Measurements from ENCODE around the gene CYBB. TPM values are rescaled to one million over a fixed set of nuclear protein-coding genes. Genes with fewer than 3 reads are reported as not detected.
A peak's percentile ranks its signal among the peaks of the same experiment; 100 is the strongest.

CYBB gene
- total RNA-seq, 1 experiment from 2014 or later: 0.24 TPM

DNA sequence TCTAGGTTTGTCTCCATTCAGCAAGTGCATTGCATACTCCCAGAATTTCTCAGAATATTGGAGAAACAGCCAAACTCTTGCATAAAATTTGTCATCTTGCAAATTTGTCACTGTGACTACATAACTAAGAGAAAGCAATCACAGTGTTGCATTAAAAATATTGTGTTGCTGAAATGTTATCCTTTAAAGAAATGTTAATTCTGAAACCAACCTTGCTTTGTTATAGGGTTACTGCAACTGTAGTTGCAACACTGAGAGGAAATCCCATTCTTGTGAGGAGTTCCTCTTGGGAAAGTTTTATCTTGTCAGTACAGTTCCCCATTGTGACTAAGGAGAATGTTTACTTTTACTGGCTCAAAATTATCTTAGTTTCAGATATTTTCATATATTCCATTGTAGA lies 20.9 kb downstream of the CYBB start:
- Histone ChIP-seq H3K9me3 (replicated peaks) (no peaks in the 10 kb centered on the region), H3K4me3 (no peak overlapping the region), H3K36me3 (no peaks in the 10 kb centered on the region), H3K4me1 (replicated peaks) (no peaks in the 10 kb centered on the region), H3K27me3 (replicated peaks) (no peaks in the 10 kb centered on the region), H3K27ac (no peak overlapping the region)
- DNase-seq (ENCODE audit: low read depth in 1 of 2, low spot score in 2 of 2): no peak

DNA sequence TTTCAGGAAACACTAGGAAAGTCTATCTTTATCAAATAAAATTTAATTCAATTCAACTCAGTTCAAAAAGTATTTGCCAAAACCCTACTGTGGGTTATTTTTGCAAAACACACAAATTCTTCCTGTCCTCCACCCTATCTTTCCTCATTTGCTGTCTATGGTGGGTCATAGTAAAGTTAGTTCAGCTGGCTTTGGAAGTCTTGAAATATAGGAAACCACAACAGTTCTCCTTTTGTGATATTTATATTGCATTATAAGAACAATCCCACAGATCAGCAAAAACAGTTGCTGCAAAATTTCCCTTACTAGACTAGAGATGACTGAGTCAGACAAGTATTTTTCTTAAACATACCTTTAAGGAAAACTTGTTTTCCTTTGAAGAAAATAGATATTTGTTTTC lies 22.2 kb downstream of the CYBB start:
- H3K27ac ChIP-seq: no peak overlapping the region
- no peak for DNase-seq (ENCODE audit: low read depth in 1 of 2, low spot score in 2 of 2)
- no peaks in the 10 kb centered on the region for H3K36me3 ChIP-seq
- H3K9me3 ChIP-seq (replicated peaks): no peaks in the 10 kb centered on the region
- H3K4me1 ChIP-seq (replicated peaks): no peaks in the 10 kb centered on the region
- H3K27me3 ChIP-seq (replicated peaks): no peaks in the 10 kb centered on the region
- no peak overlapping the region for H3K4me3 ChIP-seq

GRCh38 chrX:37803057-37803456 lies 23.2 kb downstream of the CYBB start:
- DNase-seq (ENCODE audit: low read depth in 1 of 2, low spot score in 2 of 2): no peak
- H3K4me1 ChIP-seq (replicated peaks): no peaks in the 10 kb centered on the region
- no peaks in the 10 kb centered on the region for H3K36me3 ChIP-seq
- H3K27me3 ChIP-seq (replicated peaks): no peaks in the 10 kb centered on the region
- H3K4me3 ChIP-seq: no peak overlapping the region
- no peak overlapping the region for H3K27ac ChIP-seq
- no peaks in the 10 kb centered on the region for H3K9me3 ChIP-seq (replicated peaks)

DNA sequence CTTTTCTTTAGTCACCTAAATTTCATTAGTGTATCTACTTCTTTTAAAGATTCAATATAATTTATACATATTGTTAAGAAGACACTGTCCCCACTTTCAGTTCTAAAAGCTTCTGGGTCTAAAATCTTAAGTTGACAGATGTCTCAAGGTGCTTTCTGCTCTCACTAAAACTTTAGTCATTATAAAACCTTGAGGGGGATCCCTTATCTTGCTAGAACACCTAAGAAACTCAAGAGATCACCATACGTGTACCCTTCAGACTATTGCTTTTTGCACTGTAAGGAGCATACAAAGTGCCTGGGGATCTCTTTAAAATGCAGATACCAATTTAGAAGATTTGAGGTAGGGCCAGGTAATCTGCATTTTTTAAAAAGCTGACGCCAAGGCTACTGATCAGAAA lies 30.1 kb downstream of the CYBB start:
- Histone ChIP-seq H3K36me3 (no peaks in the 10 kb centered on the region), H3K4me1 (replicated peaks) (no peaks in the 10 kb centered on the region), H3K4me3 (no peak overlapping the region), H3K9me3 (replicated peaks) (no peaks in the 10 kb centered on the region), H3K27ac (no peak overlapping the region), H3K27me3 (replicated peaks) (no peaks in the 10 kb centered on the region)
- DNase-seq (ENCODE audit: low read depth in 1 of 2, low spot score in 2 of 2): no peak

DNA sequence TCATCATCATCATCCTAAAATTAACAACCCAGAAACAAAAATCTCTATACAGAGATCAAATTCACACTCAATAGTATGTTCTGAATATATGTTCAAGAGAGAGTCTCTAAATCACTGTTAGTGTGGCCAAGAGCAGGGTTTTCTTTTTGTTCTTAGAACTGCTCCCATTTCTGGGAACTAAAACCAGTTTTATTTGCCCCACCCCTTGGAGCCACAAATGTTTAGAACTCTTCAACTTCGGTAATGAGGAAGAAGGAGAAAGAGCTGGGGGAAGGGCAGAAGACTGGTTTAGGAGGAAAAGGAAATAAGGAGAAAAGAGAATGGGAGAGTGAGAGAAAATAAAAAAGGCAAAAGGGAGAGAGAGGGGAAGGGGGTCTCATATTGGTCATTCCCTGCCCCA lies 32.3 kb downstream of the CYBB start:
- no peak overlapping the region for H3K27ac ChIP-seq
- no peaks in the 10 kb centered on the region for H3K36me3 ChIP-seq
- H3K4me1 ChIP-seq (replicated peaks): no peaks in the 10 kb centered on the region
- no peaks in the 10 kb centered on the region for H3K9me3 ChIP-seq (replicated peaks)
- no peaks in the 10 kb centered on the region for H3K27me3 ChIP-seq (replicated peaks)
- no peak overlapping the region for H3K4me3 ChIP-seq
- no peak for DNase-seq (ENCODE audit: low read depth in 1 of 2, low spot score in 2 of 2)

DNA sequence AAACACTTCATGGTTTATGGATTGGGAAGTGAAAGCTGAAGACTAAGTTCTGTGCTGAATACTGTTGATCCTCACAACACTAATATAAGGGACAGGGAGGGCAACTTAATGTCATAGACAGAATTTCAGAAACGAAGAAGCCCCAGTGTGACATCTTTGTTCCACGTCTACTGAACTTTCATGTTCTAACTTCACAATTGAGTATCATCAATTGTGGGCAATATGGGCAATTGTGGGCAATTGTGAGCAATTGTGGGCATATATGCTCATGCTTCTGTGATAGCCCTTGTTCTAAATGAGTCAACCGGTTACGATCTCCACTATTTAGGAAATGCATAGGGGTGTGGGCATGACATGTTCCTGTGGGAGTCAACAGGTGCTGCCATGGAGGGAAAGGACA lies 33.7 kb downstream of the CYBB start:
- H3K4me1 ChIP-seq (replicated peaks): no peaks in the 10 kb centered on the region
- H3K36me3 ChIP-seq: no peaks in the 10 kb centered on the region
- DNase-seq (ENCODE audit: low read depth in 1 of 2, low spot score in 2 of 2): no peak
- H3K27me3 ChIP-seq (replicated peaks): no peaks in the 10 kb centered on the region
- H3K4me3 ChIP-seq: no peak overlapping the region
- no peak overlapping the region for H3K27ac ChIP-seq
- no peaks in the 10 kb centered on the region for H3K9me3 ChIP-seq (replicated peaks)

DNA sequence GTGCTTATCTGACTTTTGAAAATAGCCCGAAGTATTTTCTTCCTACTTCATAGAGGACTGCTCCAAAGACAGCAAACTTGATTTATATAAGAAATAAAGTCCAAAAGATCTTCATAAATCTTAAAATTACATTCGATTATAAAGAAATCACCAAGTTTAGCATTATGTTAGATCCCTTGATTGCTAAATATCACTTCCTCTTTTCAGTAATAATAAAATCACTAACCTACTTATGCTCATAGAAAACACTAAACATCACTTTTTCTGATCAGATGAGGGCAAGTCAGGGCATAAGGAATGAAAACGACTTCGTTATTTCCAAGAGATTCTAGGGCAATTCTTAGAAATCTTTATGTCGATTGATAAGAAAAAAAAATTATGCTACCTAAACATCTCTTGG lies 35.5 kb downstream of the CYBB start:
- no peak overlapping the region for H3K4me3 ChIP-seq
- no peak overlapping the region for H3K27ac ChIP-seq
- no peaks in the 10 kb centered on the region for H3K9me3 ChIP-seq (replicated peaks)
- H3K36me3 ChIP-seq: no peaks in the 10 kb centered on the region
- no peaks in the 10 kb centered on the region for H3K27me3 ChIP-seq (replicated peaks)
- H3K4me1 ChIP-seq (replicated peaks): no peaks in the 10 kb centered on the region
- DNase-seq (ENCODE audit: low read depth in 1 of 2, low spot score in 2 of 2): no peak

DNA sequence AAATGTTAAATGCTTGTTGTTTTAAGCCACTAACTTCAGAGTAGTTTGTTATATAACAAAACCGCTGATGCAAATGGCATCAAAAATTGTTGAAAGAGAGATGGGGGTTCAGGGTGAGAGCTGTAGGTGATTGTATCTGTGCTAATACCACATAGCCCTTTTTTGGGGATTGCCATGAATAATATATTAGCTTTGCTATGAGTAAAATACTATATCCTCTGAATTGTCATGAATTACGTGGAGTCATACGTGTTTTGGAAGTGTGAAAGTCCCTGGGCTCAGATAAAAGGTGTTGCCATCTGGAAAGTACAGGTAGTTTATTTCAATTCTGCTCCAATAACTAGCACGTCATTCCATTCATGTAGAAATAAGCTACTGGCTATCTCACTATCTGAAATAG lies 36.9 kb downstream of the CYBB start:
- Histone ChIP-seq H3K4me3 (no peak overlapping the region), H3K27me3 (replicated peaks) (no peaks in the 10 kb centered on the region), H3K27ac (no peak overlapping the region), H3K4me1 (replicated peaks) (no peaks in the 10 kb centered on the region), H3K9me3 (replicated peaks) (no peaks in the 10 kb centered on the region), H3K36me3 (no peaks in the 10 kb centered on the region)
- DNase-seq (ENCODE audit: low read depth in 1 of 2, low spot score in 2 of 2): no peak

DNA sequence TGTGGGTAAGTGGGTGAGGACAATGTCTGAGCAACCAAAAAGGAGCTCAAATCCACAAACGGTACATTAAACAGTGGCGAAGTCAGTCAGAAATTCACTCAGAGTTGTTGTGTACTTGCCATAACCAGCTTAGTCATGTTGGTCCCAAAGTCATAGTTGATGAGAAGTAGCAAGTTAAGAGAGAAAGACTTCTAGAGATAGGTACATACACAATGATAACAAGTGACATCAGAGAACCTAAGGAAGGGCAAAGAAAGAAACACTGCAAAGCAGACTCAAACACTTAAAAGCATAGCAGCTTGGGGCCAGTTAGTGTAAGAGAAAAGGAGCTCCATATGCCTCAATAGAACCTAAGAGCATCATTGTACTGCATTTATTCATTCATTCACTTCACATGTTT lies 37.3 kb downstream of the CYBB start:
- no peak overlapping the region for H3K27ac ChIP-seq
- H3K4me3 ChIP-seq: no peak overlapping the region
- DNase-seq (ENCODE audit: low read depth in 1 of 2, low spot score in 2 of 2): no peak
- H3K36me3 ChIP-seq: no peaks in the 10 kb centered on the region
- no peaks in the 10 kb centered on the region for H3K27me3 ChIP-seq (replicated peaks)
- no peaks in the 10 kb centered on the region for H3K9me3 ChIP-seq (replicated peaks)
- no peaks in the 10 kb centered on the region for H3K4me1 ChIP-seq (replicated peaks)

- H3K36me3 ChIP-seq: no peaks in the 10 kb centered on the region
- DNase-seq (ENCODE audit: low read depth in 1 of 2, low spot score in 2 of 2): no peak
- H3K27ac ChIP-seq: no peak overlapping the region
- no peaks in the 10 kb centered on the region for H3K4me1 ChIP-seq (replicated peaks)
- H3K27me3 ChIP-seq (replicated peaks): no peaks in the 10 kb centered on the region
- no peaks in the 10 kb centered on the region for H3K9me3 ChIP-seq (replicated peaks)
- no peak overlapping the region for H3K4me3 ChIP-seq
Measured at GRCh38 chrX:37817579-37817978, 37.7 kb downstream of the CYBB start.

DNA sequence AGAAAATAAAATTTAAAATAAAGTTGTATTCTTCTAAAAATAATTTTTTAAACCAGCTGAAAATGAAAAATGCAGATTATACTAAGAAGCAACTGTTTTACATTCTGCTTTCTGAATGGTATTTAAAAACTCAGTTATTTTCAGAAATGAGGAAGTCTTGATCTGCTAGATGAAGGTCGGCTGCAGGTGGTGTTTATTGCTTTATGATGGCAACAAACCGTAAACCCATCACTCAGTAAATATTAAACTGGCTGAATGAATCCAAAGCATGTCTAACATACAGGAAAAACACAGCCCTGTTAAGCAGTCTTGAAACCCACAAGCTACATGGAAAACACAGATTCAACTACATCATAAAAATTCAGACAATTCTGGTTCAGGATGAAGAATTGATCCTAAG lies 38.2 kb downstream of the CYBB start:
- no peaks in the 10 kb centered on the region for H3K4me1 ChIP-seq (replicated peaks)
- H3K4me3 ChIP-seq: no peak overlapping the region
- DNase-seq (ENCODE audit: low read depth in 1 of 2, low spot score in 2 of 2): no peak
- no peaks in the 10 kb centered on the region for H3K36me3 ChIP-seq
- no peaks in the 10 kb centered on the region for H3K9me3 ChIP-seq (replicated peaks)
- H3K27me3 ChIP-seq (replicated peaks): no peaks in the 10 kb centered on the region
- H3K27ac ChIP-seq: no peak overlapping the region

- no peak overlapping the region for H3K4me3 ChIP-seq
- no peaks in the 10 kb centered on the region for H3K27me3 ChIP-seq (replicated peaks)
- no peak for DNase-seq (ENCODE audit: low read depth in 1 of 2, low spot score in 2 of 2)
- H3K9me3 ChIP-seq (replicated peaks): no peaks in the 10 kb centered on the region
- H3K27ac ChIP-seq: no peak overlapping the region
- peaks cover 9% of the 10 kb centered on the region for H3K4me1 ChIP-seq (replicated peaks)
- H3K36me3 ChIP-seq: no peaks in the 10 kb centered on the region
Measured at GRCh38 chrX:37820646-37821045, 40.8 kb downstream of the CYBB start.

DNA sequence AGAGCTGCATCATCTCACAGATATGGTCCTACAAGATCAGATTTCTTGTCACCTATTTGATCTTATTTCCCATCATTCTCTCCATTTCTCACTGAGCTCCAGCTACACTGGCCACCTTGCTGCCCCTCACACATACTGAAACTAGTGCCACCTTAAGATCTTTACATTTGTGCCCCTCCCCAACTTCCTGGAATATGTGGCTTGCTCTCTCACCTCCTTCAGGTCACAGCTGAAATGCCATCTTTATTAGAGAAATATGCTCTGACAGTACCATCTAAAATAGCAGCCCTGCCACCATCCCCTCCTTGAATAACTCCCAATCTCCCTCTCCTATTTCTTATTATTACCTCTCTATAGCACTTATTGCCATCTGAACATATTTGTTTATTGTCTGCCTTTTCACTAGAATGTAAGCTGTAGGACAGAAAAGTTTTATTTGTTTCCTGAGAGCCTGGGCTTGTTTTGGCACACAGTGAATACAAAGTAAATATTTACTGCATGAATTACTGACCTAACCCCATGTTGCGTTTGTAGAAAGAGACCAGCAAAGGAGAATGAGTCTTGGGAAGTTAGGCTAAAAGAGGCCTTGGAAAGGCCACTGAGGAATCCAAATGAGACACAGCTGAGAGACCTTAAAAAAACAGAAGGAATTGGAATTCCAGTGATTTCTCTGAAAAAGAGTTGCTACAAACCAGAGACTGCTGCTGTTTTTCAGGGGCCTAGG lies 44.8 kb downstream of the CYBB start:
- Histone ChIP-seq H3K4me3 (no peak overlapping the region), H3K36me3 (no peaks in the 10 kb centered on the region), H3K27ac (no peak overlapping the region), H3K27me3 (replicated peaks) (no peaks in the 10 kb centered on the region), H3K9me3 (replicated peaks) (no peaks in the 10 kb centered on the region), H3K4me1 (replicated peaks) (peaks cover 9% of the 10 kb centered on the region)
- peak in 1 of 2 experiments; percentile 11 for DNase-seq (ENCODE audit: low read depth in 1 of 2, low spot score in 2 of 2)

GRCh38 chrX:37825215-37825842 lies 45.5 kb downstream of the CYBB start:
- H3K27ac ChIP-seq: no peak overlapping the region
- H3K9me3 ChIP-seq (replicated peaks): no peaks in the 10 kb centered on the region
- H3K27me3 ChIP-seq (replicated peaks): no peaks in the 10 kb centered on the region
- peak in 1 of 2 experiments; percentile 14 for DNase-seq (ENCODE audit: low read depth in 1 of 2, low spot score in 2 of 2)
- H3K4me3 ChIP-seq: no peak overlapping the region
- no peaks in the 10 kb centered on the region for H3K36me3 ChIP-seq
- H3K4me1 ChIP-seq (replicated peaks): peaks cover 9% of the 10 kb centered on the region

- no peak overlapping the region for H3K27ac ChIP-seq
- H3K9me3 ChIP-seq (replicated peaks): no peaks in the 10 kb centered on the region
- no peaks in the 10 kb centered on the region for H3K36me3 ChIP-seq
Measured at GRCh38 chrX:37829721-37830120, 49.9 kb downstream of the CYBB start.

More at GRCh38 chrX:37829721-37830120, 49.9 kb downstream of the CYBB start:
- Histone ChIP-seq H3K4me3 (no peak overlapping the region), H3K27me3 (replicated peaks) (no peaks in the 10 kb centered on the region), H3K4me1 (replicated peaks) (peaks cover 7% of the 10 kb centered on the region)
- DNase-seq (ENCODE audit: low read depth in 1 of 2, low spot score in 2 of 2): no peak
